ENCODE results near the gene ARF5.

Gene ARF5

DNA sequence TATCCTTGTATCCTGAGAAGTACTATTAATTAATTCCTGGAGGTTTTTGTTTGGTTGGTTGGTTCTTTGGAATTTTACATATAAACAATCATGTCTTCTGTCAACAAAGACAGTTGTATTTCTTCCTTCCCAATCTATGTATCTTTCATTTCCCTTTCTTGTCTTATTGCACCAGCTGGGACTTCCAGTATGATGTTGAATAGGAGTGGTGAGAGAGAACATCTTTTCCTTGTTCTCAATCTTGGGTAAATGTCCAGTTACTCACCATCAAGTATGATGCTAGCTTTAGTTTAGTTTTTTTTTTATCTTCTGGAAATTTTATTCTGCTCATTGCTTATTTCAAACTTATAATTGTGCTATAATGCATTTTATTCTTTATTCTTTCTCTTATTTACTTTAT lies 37.1 kb downstream of the ARF5 start:
- in situ Hi-C loops (cut with HindIII; ENCODE audit: low pct_ligation_motif_present, low pct_unique_long_range_greater_than_20kb, low sequenced_read_pairs): no loop called here
- no peak for DNase-seq

DNA sequence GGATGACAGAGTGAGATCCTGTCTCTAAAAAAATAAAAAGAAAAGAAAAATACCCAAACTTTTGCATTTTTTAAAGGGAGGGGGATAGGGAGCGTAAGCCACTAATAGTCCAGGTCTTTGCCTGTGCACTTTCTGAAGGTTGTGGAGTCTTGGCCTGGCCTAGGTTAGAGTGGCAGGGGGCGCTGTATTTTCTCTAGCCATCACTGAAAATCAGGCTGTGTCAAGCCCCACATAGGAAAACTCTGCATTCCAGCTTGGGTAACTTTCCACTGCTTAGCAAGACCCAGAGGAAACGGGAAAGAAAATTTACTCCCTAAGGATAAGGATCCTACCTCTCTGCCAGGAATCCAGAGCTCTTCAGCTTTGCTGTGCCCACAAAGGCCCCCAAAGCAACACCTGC lies 40.2 kb downstream of the ARF5 start:
- DNase-seq: no peak

DNA sequence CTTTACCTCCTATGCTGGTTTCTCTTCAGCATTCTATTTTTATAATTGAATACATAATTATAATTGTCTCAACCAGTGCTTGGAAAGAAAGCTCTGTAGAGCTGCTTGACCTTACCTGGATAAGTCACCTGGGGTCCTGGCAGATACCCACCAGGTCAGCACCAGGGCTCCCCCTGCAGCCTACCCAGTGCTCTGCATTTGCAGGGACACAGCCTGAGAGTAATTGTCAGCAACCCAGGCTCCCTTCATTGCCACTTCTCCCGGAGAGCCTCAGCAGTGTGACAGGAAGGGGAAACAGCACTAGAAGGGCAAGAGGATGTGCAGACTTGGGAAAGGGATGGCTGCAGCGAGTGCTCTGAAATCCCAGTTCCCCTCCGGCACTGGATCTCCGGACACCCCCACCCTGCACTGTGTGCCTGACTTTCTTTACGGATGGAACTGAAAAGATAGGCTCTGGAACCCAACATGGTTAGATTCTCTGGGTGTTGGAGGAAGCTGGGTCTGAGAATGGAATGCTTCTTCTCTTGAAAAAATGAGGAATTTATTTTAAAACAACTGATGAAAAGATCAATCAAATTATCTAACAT lies 41.1 kb downstream of the ARF5 start:
- in situ Hi-C loops (cut with HindIII; ENCODE audit: low pct_ligation_motif_present, low pct_unique_long_range_greater_than_20kb, low sequenced_read_pairs): no loop called here
- DNase-seq: peak; percentile 35

More for the DNA sequence above, 40.2 kb downstream of the ARF5 start:
- in situ Hi-C loops (cut with HindIII; ENCODE audit: low pct_ligation_motif_present, low pct_unique_long_range_greater_than_20kb, low sequenced_read_pairs): no loop called here

DNA sequence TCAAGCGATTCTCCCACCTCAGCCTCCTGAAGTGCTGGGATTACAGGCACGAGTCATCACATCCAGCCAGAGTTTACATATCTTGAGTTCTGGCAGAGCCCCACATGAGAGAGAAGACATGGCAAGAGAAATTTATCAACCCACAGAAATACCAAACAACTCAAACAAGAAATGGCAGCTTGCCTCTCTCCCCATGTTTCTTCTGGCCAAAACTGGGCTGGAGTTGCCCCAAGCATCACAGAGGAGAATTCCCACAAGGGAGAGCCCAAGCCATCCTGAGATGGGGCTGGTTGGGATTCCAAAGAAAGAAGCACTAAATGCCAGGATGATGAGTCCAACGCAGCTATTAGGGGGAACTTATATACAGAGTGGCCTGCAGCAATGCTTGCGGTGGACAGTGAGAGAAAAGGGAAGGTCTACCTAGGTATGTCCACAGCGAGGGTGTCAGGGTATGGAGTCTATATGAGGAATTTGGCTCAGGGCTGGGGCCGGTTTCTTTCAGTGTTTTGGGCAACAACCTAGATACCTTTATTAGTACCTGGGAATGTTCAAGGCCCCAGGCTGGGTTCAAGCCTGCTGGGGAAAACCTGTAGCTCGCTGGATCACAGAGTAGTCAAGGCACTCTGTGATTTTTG lies 44.2 kb downstream of the ARF5 start:
- in situ Hi-C loops (cut with HindIII; ENCODE audit: low pct_ligation_motif_present, low pct_unique_long_range_greater_than_20kb, low sequenced_read_pairs): no loop called here

DNA sequence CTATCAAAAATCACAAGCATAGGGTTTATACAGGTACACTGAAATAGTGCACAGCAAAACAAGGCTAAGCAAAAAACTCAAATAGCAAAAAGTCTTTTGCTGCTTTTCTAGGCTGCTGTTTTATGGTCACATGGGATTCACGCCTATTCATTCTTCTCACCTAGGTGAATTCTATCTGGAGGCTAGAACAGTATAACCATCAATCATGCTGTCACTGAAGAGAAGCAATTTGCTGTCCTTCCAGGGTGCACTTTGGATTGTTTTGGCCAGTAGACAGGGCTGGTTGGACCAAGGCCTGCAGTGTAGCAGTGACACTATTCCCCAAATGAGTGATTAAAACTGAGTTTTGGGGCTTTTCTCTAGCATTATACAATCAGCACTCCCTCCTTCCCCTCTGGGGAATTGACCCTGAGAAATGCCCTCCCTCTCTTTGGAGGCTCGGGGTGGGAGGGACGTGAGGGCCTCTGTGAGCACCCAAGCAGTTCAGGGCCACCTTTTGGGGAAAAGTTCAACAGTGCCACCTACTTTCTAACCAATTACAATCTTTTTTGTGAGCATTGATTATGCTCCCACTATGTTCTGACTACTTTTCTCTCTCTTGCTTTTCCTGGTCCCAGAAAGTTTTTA lies 47.6 kb downstream of the ARF5 start:
- in situ Hi-C loops (cut with HindIII; ENCODE audit: low pct_ligation_motif_present, low pct_unique_long_range_greater_than_20kb, low sequenced_read_pairs): no loop called here
- DNase-seq: no peak

More for the DNA sequence above, 44.2 kb downstream of the ARF5 start:
- DNase-seq: no peak

DNA sequence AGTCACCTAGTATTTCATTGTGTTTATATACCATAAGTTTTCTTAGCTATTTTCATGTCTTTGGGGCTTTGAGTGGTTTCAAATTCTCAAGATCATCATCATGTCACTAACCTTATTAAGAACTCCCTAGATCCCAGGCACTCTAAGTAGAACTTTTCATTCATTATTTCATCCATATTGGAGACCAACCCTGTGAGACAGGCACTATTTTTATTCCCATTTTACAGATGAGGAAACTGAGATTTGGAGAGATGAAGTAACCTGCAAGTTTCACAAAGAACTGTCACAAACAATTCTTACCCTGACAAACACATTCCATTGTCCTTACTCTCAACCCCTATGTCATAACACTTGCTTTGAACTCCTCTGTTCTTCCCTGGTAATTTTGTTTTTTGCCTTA lies 50.0 kb downstream of the ARF5 start:
- in situ Hi-C loops (cut with HindIII; ENCODE audit: low pct_ligation_motif_present, low pct_unique_long_range_greater_than_20kb, low sequenced_read_pairs): no loop called here
- DNase-seq: no peak

Measured in ACHN (cell line).